HFFc6 (cell line): ENCODE measurements around the gene MGAT3. TPM values are rescaled to one million over a fixed set of nuclear protein-coding genes. Genes with fewer than 3 reads are reported as not detected.
A peak's percentile ranks its signal among the peaks of the same experiment; 100 is the strongest.

ENCODE experiments used
- DNase-seq: peaks from one replicate; pipeline ENCODE4 v3.0.0-alpha.2; 2018
- H3K27ac Mint-ChIP-seq: 2 replicates; pipeline ENCODE4 v1.8.0; 2020; ENCODE audit warnings: mild to moderate bottlenecking, mixed read lengths
- H3K27me3 Mint-ChIP-seq: 2 replicates; pipeline ENCODE4 v1.8.0; 2021; ENCODE audit warnings: mild to moderate bottlenecking, moderate library complexity, mixed read lengths; ENCODE audit not compliant: insufficient read depth
- H3K36me3 Mint-ChIP-seq: 2 replicates; pipeline ENCODE4 v1.8.0; 2021; ENCODE audit warnings: low read depth, mixed read lengths
- H3K4me1 Mint-ChIP-seq: 2 replicates; pipeline ENCODE4 v1.8.0; 2020; ENCODE audit warnings: low read depth, mixed read lengths
- H3K4me3 Mint-ChIP-seq: 2 replicates; pipeline ENCODE4 v1.8.0; 2020; ENCODE audit warnings: mild to moderate bottlenecking, moderate library complexity, mixed read lengths
- H3K9me3 Mint-ChIP-seq: 2 replicates; pipeline ENCODE4 v1.8.0; 2020; ENCODE audit warnings: mild to moderate bottlenecking, mixed read lengths
- CTCF ChIP-seq: fragments of 200-600 bp; sonication (generic); IDR thresholded peaks from 2 replicates; pipeline ENCODE4 v1.5.0; 2021; ENCODE audit warnings: antibody characterized with exemption, mild to moderate bottlenecking
- total RNA-seq, 6 experiments: library from RNA; stranded (reverse); fragmentation: NEBNext Ultra II Directional; extraction: Animal tissue kit (Norgen Biotek cat#: 25700); gene quantifications; 2 replicates in 1 of 6; 3 replicates in 5 of 6; pipeline ENCODE4 v1.2.3, GENCODE V29; 2021

MGAT3 gene
- total RNA-seq, 6 experiments from 2014 or later = not detected

- peak; percentile 61 for TF ChIP-seq CTCF
- Mint-ChIP-seq H3K4me3 (peak overlapping the region; percentile 91), H3K9me3 (no peaks in the 10 kb centered on the region), H3K27me3 (peaks cover 5% of the 10 kb centered on the region; the same call in 1 of the 2 replicates), H3K36me3 (peaks cover 20% of the 10 kb centered on the region), H3K27ac (peak overlapping the region; percentile 54), H3K4me1 (peaks cover 57% of the 10 kb centered on the region)
- no peak for DNase-seq
Observed at GRCh38 chr22:39530692-39531331, 74.0 kb downstream of the MGAT3 start.

GRCh38 chr22:39532215-39533073 lies 75.6 kb downstream of the MGAT3 start, which contains the start of gene RPS19BP1:
Gene RPS19BP1, minus strand, starts transcription at chr22:39532748. Its CDS starts 10 bp downstream, at chr22:39532738.
- H3K27ac Mint-ChIP-seq = peak within 1 kb of the TSS; percentile 87
- TF ChIP-seq CTCF = no peak
- H3K36me3 Mint-ChIP-seq = peaks cover 20% of the 10 kb centered on the region
- H3K4me3 Mint-ChIP-seq = peak within 1 kb of the TSS; percentile 91
- peak; percentile 98 for DNase-seq
- H3K9me3 Mint-ChIP-seq = no peaks in the 10 kb centered on the region
- H3K27me3 Mint-ChIP-seq = peaks cover 6% of the 10 kb centered on the region
- H3K4me1 Mint-ChIP-seq = peaks cover 52% of the 10 kb centered on the region

DNA sequence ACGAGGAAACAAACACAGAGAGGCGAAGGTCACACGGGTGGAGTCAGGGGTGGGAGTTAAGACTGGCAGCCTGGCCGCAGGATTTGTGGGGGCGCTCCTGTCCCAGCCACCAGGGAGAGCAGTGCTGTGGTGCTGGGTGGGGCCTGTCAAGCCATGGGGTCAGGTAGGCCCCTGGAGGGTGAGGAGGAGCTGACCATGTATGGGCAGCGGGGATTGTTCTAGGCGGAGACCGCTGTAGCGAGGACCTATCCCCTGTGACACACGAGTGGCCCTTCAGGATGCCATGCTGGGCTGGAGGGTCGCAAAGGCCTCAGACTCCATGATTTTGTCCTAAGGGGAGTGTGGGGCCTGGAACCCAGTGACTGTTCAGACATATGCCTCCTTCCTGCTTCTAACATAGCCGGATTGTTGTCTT lies 77.3 kb downstream of the MGAT3 start:
- no peak for DNase-seq
- H3K27ac Mint-ChIP-seq = peak overlapping the region; percentile 54; the same call in 1 of the 2 replicates

GRCh38 chr22:39534591-39535356 lies 78.0 kb downstream of the MGAT3 start:
- Mint-ChIP-seq H3K4me3 (no peak overlapping the region), H3K4me1 (peaks cover 29% of the 10 kb centered on the region), H3K27ac (peak overlapping the region; percentile 54; the same call in 1 of the 2 replicates), H3K27me3 (peaks cover 3% of the 10 kb centered on the region), H3K9me3 (no peaks in the 10 kb centered on the region), H3K36me3 (peaks cover 19% of the 10 kb centered on the region)
- TF ChIP-seq CTCF = peak; percentile 98
- no peak for DNase-seq

More for the DNA sequence above, 77.3 kb downstream of the MGAT3 start:
- H3K9me3 Mint-ChIP-seq = no peaks in the 10 kb centered on the region
- no peak overlapping the region for H3K4me3 Mint-ChIP-seq
- H3K36me3 Mint-ChIP-seq = peaks cover 20% of the 10 kb centered on the region
- peaks cover 35% of the 10 kb centered on the region for H3K4me1 Mint-ChIP-seq
- TF ChIP-seq CTCF = no peak
- peaks cover 4% of the 10 kb centered on the region for H3K27me3 Mint-ChIP-seq

- Mint-ChIP-seq H3K9me3 (no peaks in the 10 kb centered on the region), H3K4me3 (no peak overlapping the region), H3K27me3 (peaks cover 8% of the 10 kb centered on the region), H3K4me1 (peaks cover 23% of the 10 kb centered on the region), H3K27ac (no peak overlapping the region), H3K36me3 (peaks cover 14% of the 10 kb centered on the region)
- no peak for DNase-seq
- no peak for TF ChIP-seq CTCF
Observed at GRCh38 chr22:39535357-39535725, 78.5 kb downstream of the MGAT3 start.
